Esophagus (tissue), 2 donors: ENCODE data around the gene NSD1. TPM values are rescaled to one million over a fixed set of nuclear protein-coding genes. Genes with fewer than 3 reads are reported as not detected.

Experiments used
- H3K27ac ChIP-seq, 2 donors: one replicate each; pipeline ENCODE4 v1.5.1; 2013; ENCODE audit warnings: low read depth in 2 of 2, mild to moderate bottlenecking in 2 of 2, inconsistent platforms in 1 of 2, low read length in 1 of 2, moderate library complexity in 1 of 2
- H3K27me3 ChIP-seq, 2 donors: one replicate each; pipeline ENCODE4 v1.6.1; 2013; ENCODE audit warnings: low read length in 2 of 2, control low read depth in 1 of 2, mild to moderate bottlenecking in 1 of 2; ENCODE audit not compliant: insufficient read depth in 2 of 2, control insufficient read depth in 1 of 2
- H3K36me3 ChIP-seq, 2 donors: one replicate each; pipeline ENCODE4 v1.6.1; 2013; ENCODE audit warnings: low read length in 1 of 2; ENCODE audit not compliant: control insufficient read depth in 2 of 2, insufficient read depth in 2 of 2
- H3K4me1 ChIP-seq, 2 donors: one replicate each; pipeline ENCODE4 v1.6.1; 2013; ENCODE audit warnings: low read length in 1 of 2; ENCODE audit not compliant: control insufficient read depth in 2 of 2, insufficient read depth in 2 of 2
- H3K4me3 ChIP-seq, 2 donors: one replicate each; pipeline ENCODE4 v1.5.1; 2013; ENCODE audit warnings: low read length in 2 of 2, mild to moderate bottlenecking in 2 of 2, low read depth in 1 of 2, moderate library complexity in 1 of 2
- H3K9me3 ChIP-seq, 2 donors: one replicate each; pipeline ENCODE4 v1.6.1; 2013; ENCODE audit warnings: mild to moderate bottlenecking in 2 of 2, low read depth in 1 of 2, low read length in 1 of 2, moderate library complexity in 1 of 2; ENCODE audit not compliant: control insufficient read depth in 2 of 2, insufficient read depth in 1 of 2
- WGBS, 2 donors: extraction: QIAGEN DNeasy Blood & Tissue Kit; methylation state at CpG; one replicate each; pipeline ENCODE4 v1.1.7; 2013; 5-methylcytosine and 5-hydroxymethylcytosine counted together
- polyA plus RNA-seq, 2 donors: library from polyadenylated mRNA; stranded (reverse); fragments of 200-250 nt; gene quantifications; one replicate each; pipeline ENCODE4 v1.2.3, GENCODE V29; 2013
- donor health status: healthy with polysubstance abuse.
- donor health status: Bipolar disorder and iron deficiency.

Gene NSD1, protein sequence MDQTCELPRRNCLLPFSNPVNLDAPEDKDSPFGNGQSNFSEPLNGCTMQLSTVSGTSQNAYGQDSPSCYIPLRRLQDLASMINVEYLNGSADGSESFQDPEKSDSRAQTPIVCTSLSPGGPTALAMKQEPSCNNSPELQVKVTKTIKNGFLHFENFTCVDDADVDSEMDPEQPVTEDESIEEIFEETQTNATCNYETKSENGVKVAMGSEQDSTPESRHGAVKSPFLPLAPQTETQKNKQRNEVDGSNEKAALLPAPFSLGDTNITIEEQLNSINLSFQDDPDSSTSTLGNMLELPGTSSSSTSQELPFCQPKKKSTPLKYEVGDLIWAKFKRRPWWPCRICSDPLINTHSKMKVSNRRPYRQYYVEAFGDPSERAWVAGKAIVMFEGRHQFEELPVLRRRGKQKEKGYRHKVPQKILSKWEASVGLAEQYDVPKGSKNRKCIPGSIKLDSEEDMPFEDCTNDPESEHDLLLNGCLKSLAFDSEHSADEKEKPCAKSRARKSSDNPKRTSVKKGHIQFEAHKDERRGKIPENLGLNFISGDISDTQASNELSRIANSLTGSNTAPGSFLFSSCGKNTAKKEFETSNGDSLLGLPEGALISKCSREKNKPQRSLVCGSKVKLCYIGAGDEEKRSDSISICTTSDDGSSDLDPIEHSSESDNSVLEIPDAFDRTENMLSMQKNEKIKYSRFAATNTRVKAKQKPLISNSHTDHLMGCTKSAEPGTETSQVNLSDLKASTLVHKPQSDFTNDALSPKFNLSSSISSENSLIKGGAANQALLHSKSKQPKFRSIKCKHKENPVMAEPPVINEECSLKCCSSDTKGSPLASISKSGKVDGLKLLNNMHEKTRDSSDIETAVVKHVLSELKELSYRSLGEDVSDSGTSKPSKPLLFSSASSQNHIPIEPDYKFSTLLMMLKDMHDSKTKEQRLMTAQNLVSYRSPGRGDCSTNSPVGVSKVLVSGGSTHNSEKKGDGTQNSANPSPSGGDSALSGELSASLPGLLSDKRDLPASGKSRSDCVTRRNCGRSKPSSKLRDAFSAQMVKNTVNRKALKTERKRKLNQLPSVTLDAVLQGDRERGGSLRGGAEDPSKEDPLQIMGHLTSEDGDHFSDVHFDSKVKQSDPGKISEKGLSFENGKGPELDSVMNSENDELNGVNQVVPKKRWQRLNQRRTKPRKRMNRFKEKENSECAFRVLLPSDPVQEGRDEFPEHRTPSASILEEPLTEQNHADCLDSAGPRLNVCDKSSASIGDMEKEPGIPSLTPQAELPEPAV (N-terminal part only)
- 1 to 10 TPM; 7.4 to 8.7 TPM for polyA plus RNA-seq

DNA sequence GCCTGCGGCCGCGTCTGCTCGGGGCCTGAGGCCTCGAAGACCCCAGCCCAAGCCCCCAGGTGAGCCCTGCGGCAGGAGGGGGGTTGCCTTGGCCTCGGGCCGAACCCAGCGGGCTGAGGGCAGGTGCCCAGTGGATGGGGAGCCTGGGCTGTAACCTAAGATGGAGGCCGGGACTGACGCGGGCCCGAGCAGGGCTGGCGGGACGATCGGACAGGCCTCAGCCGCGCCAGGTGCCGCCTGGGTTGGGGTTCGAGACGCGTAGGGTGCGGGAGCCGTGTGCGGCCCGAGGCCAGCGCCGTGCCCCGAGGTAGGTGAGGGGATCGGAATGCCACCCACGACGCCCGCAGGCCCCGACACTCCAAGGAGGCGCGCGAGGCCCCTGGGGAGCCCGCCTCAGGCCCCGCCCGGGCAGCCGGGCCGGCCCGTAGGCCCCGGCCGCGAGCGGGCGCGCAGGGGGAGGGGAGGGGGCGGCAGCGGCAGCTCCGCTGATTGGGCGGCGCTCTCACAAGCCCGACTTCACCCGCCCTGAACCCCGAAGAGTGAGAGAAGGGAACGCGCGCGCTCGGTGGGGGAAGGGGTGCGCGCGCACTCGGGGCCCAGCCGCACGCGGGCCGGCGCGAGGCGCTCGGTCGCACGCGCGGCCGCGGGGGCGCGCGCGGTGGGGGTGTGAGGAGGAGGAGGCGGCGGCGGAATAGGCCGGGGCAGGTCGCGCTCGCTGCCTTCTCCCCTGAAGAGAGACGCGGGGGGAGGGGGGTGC, at the start of gene NSD1:
TSS of gene NSD1 (plus strand) at position 678 of the 757 bp plus-strand sequence. CDS start 1,331 bp downstream, outside the sequence.
- Histone ChIP-seq H3K4me1 (peaks cover 0 to 9% of the 10 kb centered on the region in 2 donors), H3K27ac (peak within 1 kb of the TSS; percentile 88 to 94), H3K4me3 (peak within 1 kb of the TSS; percentile 68 to 74), H3K27me3 (no peaks in the 10 kb centered on the region), H3K36me3 (peaks cover 0 to 5% of the 10 kb centered on the region in 2 donors), H3K9me3 (no peaks in the 10 kb centered on the region)
- WGBS, 2 donors: 1 to 6% methylated on average over 35 to 87 of the region's 93 CpGs

- Histone ChIP-seq H3K9me3 (no peaks in the 10 kb centered on the region), H3K36me3 (no peaks in the 10 kb centered on the region), H3K27ac (no peak overlapping the region), H3K27me3 (no peaks in the 10 kb centered on the region), H3K4me1 (peaks cover 4 to 8% of the 10 kb centered on the region in 2 donors), H3K4me3 (no peak overlapping the region)
- WGBS, 2 donors: 39 to 50% methylated on average over 3 to 4 of the region's 4 CpGs
These were observed 49.4 kb upstream of the NSD1 start for GRCh38 chr5:177084175-177084574.

DNA sequence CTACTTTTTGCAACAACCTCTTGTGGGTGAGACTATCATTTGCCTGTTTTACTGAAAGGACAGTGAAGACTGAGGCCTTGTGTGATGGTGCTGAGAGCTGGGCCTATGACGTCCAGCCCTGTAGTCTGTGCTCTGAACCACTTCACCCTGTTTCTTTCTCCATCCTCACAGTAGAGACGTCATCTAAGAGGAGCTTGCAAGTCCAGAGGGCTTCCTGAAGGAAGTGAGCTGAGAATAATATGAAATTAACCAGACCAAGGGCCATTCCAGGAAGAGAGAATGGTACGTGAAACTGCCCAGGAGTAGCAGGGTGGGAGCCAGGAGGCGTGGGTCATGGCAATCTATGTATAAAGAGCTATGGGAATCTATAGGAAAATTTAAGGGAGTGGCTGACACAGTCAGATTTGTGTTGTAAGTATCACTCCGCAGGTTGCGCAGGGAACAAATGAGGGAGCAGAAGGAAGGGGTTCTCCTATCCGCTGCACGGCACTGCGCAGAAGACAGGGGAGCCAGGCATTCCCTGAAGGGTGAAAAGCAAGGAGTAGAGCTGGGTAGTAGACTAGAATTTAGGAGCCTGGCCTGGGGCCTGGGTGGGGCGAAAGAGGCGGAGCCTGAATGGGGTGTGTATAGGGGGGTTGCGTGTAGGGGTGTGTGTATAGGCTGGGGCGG, 47.5 kb upstream of the NSD1 start:
- H3K4me1 ChIP-seq: peaks cover 4 to 11% of the 10 kb centered on the region in 2 donors
- no peaks in the 10 kb centered on the region for H3K36me3 ChIP-seq
- whole genome bisulfite sequencing, 2 donors: 38 to 41% methylated on average over 13 of the region's 13 CpGs
- H3K9me3 ChIP-seq: no peaks in the 10 kb centered on the region
- peak overlapping the region in 1 of 2 donors; percentile 28 for H3K27ac ChIP-seq
- H3K4me3 ChIP-seq: no peak overlapping the region
- no peaks in the 10 kb centered on the region for H3K27me3 ChIP-seq

GRCh38 chr5:177086654-177087397, 46.7 kb upstream of the NSD1 start, which contains the start of gene FGFR4:
TSS of gene FGFR4 (plus strand) at chr5:177086915. CDS start at chr5:177089603, 2,688 bp downstream.
- H3K4me1 ChIP-seq: peaks cover 4 to 11% of the 10 kb centered on the region in 2 donors
- no peaks in the 10 kb centered on the region for H3K9me3 ChIP-seq
- WGBS, 2 donors: 1 to 2% methylated on average over 32 to 67 of the region's 68 CpGs
- peak within 1 kb of the TSS in 1 of 2 donors; percentile 28 for H3K27ac ChIP-seq
- no peaks in the 10 kb centered on the region for H3K27me3 ChIP-seq
- H3K4me3 ChIP-seq: peak within 1 kb of the TSS; percentile 31 to 46
- H3K36me3 ChIP-seq: no peaks in the 10 kb centered on the region

GRCh38 chr5:177087398-177088005, 46.1 kb upstream of the NSD1 start:
- H3K27me3 ChIP-seq: no peaks in the 10 kb centered on the region
- WGBS, 2 donors: 25 to 28% methylated on average over 23 of the region's 23 CpGs
- no peaks in the 10 kb centered on the region for H3K36me3 ChIP-seq
- H3K4me3 ChIP-seq: peak overlapping the region; percentile 31 to 46
- H3K27ac ChIP-seq: no peak overlapping the region
- no peaks in the 10 kb centered on the region for H3K9me3 ChIP-seq
- peaks cover 4 to 11% of the 10 kb centered on the region in 2 donors for H3K4me1 ChIP-seq

DNA sequence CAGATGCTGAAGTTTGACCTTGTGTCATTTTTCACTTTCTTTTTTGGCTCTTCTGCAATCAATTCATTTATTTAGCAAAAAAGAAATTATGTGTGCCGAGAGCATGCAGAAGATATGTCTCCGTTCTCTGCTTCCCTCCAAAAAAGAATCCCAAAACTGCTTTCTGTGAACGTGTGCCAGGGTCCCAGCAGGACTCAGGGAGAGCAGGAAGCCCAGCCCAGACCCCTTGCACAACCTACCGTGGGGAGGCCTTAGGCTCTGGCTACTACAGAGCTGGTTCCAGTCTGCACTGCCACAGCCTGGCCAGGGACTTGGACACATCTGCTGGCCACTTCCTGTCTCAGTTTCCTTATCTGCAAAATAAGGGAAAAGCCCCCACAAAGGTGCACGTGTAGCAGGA, 44.4 kb upstream of the NSD1 start:
- no peaks in the 10 kb centered on the region for H3K9me3 ChIP-seq
- 56 to 61% methylated on average over 5 of the region's 5 CpGs for WGBS, 2 donors
- peaks cover 4 to 11% of the 10 kb centered on the region in 2 donors for H3K4me1 ChIP-seq
- no peaks in the 10 kb centered on the region for H3K36me3 ChIP-seq
- H3K27ac ChIP-seq: no peak overlapping the region
- H3K27me3 ChIP-seq: no peaks in the 10 kb centered on the region
- no peak overlapping the region for H3K4me3 ChIP-seq

- Histone ChIP-seq H3K27ac (no peak overlapping the region), H3K4me1 (peaks cover 4 to 11% of the 10 kb centered on the region in 2 donors), H3K4me3 (no peak overlapping the region), H3K9me3 (no peaks in the 10 kb centered on the region), H3K36me3 (no peaks in the 10 kb centered on the region), H3K27me3 (no peaks in the 10 kb centered on the region)
- WGBS, 2 donors: 76 to 82% methylated on average over 21 of the region's 21 CpGs
These were observed 43.5 kb upstream of the NSD1 start for GRCh38 chr5:177089825-177090641.
